Tibial nerve (tissue), 4 donors: ENCODE results near the gene PDX1. TPM values are rescaled to one million over a fixed set of nuclear protein-coding genes. Genes with fewer than 3 reads are reported as not detected.

Source experiments
- DNase-seq, 2 donors: peaks; one replicate each; pipeline ENCODE4 v3.0.0-alpha.2; 2019; ENCODE audit warnings: low spot score in 2 of 2
- H3K27ac ChIP-seq, 4 donors: fragments of 200-600 bp; sonication (generic) in 3 of 4; one replicate each; pipeline ENCODE4 v1.5.1; 2017 to 2019; ENCODE audit warnings: mild to moderate bottlenecking in 1 of 4
- H3K27me3 ChIP-seq, 2 donors: fragments of 200-600 bp; sonication (generic) in 1 of 2; one replicate each; pipeline versions ENCODE4 v1.5.1 to v1.6.0; 2017 to 2019
- H3K36me3 ChIP-seq, 3 donors: fragments of 200-600 bp; sonication (generic); one replicate each; pipeline ENCODE4 v1.5.1; 2018 to 2019
- H3K4me1 ChIP-seq, 4 donors: fragments of 200-600 bp; sonication (generic) in 3 of 4; one replicate each; pipeline ENCODE4 v1.5.1; 2017 to 2019
- H3K4me3 ChIP-seq, 4 donors: fragments of 200-600 bp; sonication (generic) in 3 of 4; one replicate each; pipeline ENCODE4 v1.5.1; 2017 to 2019; ENCODE audit warnings: mild to moderate bottlenecking in 1 of 4, moderate library complexity in 1 of 4
- H3K9me3 ChIP-seq, 4 donors: fragments of 200-600 bp; sonication (generic) in 3 of 4; one replicate each; pipeline ENCODE4 v1.5.1; 2017 to 2019
- EP300 ChIP-seq, 2 donors: sonication (generic); formaldehyde crosslinking; IDR thresholded peaks; one replicate each; pipeline ENCODE4 v1.6.1; 2017; ENCODE audit warnings: antibody characterized with exemption in 2 of 2, mild to moderate bottlenecking in 1 of 2
- POLR2A ChIP-seq, 2 donors: fragments of 450-650 bp; IDR thresholded peaks; one replicate each; pipeline ENCODE4 v1.6.1; 2017; ENCODE audit warnings: antibody characterized with exemption in 2 of 2, mild to moderate bottlenecking in 2 of 2, moderate library complexity in 2 of 2
- WGBS, 2 donors: methylation state at CpG; one replicate each; pipeline ENCODE4 v1.1.5; 2018; 5-methylcytosine and 5-hydroxymethylcytosine counted together
- total RNA-seq, 4 donors: library from RNA; depleted of rRNA; stranded (reverse); fragments of >200 nt; gene quantifications; one replicate each; pipeline ENCODE4 v1.1.0, GENCODE V29; 2016
- TF ChIP-seq, protein P1 (sequence below), 5 experiments: fragments of 200-600 bp in 3 of 5; fragments of 450-650 bp in 2 of 5; sonication (generic) in 3 of 5; IDR thresholded peaks; one replicate each; pipeline ENCODE4 v1.5.1; 2016 to 2019; ENCODE audit warnings: antibody characterized with exemption in 5 of 5, mild to moderate bottlenecking in 3 of 5, moderate library complexity in 2 of 5

Gene PDX1
- total RNA-seq, 4 donors from 2014 or later, result 0.30 TPM; not detected in 3

DNA sequence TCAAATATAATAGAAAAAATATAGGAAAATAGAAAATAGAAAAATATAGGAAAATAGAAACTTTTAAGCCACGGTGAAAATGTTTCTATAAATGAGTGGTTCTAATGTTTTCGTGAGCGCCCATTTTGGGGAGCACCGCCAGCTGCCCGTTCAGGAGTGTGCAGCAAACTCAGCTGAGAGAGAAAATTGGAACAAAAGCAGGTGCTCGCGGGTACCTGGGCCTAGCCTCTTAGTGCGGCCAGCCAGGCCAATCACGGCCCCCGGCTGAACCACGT, 204 bp upstream of the PDX1 start:
- Histone ChIP-seq H3K9me3 (no peaks in the 10 kb centered on the region), H3K27me3 (peaks cover 0 to 99% of the 10 kb centered on the region in 2 donors), H3K4me3 (peak overlapping the region in 3 of 4 donors; percentile 21 to 45 (median 23)), H3K36me3 (no peaks in the 10 kb centered on the region), H3K4me1 (peaks cover 0 to 67% (median 37%) of the 10 kb centered on the region in 4 donors), H3K27ac (no peak overlapping the region)
- no peak for DNase-seq
- WGBS, 2 donors, result 3 to 5% methylated on average over 11 of the region's 11 CpGs
- TF ChIP-seq POLR2A (IDR thresholded peaks at IDR 0.05), result no peak
- TF ChIP-seq EP300 (IDR thresholded peaks at IDR 0.05), result no peak
- TF ChIP-seq, protein P1, sequence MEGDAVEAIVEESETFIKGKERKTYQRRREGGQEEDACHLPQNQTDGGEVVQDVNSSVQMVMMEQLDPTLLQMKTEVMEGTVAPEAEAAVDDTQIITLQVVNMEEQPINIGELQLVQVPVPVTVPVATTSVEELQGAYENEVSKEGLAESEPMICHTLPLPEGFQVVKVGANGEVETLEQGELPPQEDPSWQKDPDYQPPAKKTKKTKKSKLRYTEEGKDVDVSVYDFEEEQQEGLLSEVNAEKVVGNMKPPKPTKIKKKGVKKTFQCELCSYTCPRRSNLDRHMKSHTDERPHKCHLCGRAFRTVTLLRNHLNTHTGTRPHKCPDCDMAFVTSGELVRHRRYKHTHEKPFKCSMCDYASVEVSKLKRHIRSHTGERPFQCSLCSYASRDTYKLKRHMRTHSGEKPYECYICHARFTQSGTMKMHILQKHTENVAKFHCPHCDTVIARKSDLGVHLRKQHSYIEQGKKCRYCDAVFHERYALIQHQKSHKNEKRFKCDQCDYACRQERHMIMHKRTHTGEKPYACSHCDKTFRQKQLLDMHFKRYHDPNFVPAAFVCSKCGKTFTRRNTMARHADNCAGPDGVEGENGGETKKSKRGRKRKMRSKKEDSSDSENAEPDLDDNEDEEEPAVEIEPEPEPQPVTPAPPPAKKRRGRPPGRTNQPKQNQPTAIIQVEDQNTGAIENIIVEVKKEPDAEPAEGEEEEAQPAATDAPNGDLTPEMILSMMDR (IDR thresholded peaks at IDR 0.05), result no peak

DNA sequence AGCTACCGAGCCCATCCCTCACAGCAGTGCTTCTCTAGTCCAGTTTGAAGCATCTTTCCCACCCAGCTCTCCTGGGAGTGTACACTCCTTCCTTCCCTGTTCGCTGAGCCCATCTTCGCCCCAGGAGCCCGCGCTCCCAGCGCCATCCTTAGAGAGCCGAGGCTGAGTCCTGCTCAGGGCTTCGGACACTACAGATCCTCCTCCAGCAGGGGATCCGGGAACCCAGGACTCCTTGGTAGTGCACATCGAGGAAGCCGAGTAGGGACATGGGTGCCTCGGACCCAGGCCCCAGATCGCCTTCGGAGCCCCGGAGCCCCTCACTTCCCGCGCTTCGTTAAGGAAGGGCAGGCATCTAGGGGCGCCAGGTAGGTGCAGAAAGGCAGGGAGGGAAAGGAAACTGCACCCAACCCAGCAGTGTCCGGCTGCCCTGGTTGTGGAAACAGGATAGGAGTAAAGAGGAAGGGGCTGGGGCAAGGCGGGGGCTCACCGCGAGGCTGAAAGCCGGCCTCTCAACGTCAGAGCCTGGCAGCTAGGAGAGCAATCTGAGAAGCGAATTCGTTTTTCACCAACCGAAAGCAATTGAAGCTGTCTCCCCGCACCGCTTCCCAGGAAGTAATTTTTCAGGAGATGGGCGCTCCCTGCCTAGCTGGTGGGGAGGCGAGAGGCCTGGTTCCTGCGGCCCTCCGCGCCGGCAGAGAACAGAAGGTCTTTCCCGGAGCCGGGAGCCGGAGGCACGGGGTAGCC, 1.0 kb downstream of the PDX1 start:
- H3K27ac ChIP-seq, result no peak overlapping the region
- TF ChIP-seq EP300 (IDR thresholded peaks at IDR 0.05) (no peak), POLR2A (IDR thresholded peaks at IDR 0.05) (no peak)
- TF ChIP-seq, protein P1 (IDR thresholded peaks at IDR 0.05), result no peak
- H3K4me3 ChIP-seq, result peak overlapping the region; percentile 11 to 45 (median 35)
- WGBS, 2 donors, result 2 to 3% methylated on average over 32 to 38 of the region's 40 CpGs
- no peak for DNase-seq
- H3K27me3 ChIP-seq, result peaks cover 0 to 100% of the 10 kb centered on the region in 2 donors
- H3K36me3 ChIP-seq, result no peaks in the 10 kb centered on the region
- no peaks in the 10 kb centered on the region for H3K9me3 ChIP-seq
- peaks cover 0 to 69% (median 37%) of the 10 kb centered on the region in 4 donors for H3K4me1 ChIP-seq

DNA sequence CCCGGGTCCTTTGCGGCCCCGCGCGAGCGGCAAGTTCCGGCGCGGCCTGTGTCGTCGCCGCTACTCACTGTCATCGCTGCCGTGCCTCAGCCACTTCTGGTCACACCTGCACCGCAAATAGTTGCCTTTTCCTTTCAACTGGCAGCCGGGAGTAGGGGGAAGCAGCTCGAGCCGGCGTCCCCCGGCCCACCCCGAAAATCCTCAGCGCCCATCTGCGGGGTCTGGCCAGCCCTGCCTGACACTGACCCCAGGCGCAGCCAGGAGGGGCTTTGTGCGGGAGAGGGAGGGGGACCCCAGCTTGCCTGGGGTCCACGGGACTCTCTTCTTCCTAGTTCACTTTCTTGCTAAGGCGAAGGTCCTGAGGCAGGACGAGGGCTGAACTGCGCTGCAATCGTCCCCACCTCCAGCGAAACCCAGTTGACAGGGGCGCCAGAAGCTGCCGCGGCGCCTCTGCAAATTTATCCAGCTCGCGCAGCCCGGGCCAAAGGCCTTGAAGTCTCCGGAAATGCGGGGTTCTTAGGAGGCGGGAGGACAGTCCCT, 1.7 kb downstream of the PDX1 start:
- no peak for DNase-seq
- Histone ChIP-seq H3K4me3 (peak overlapping the region; percentile 11 to 45 (median 35)), H3K27me3 (peaks cover 0 to 100% of the 10 kb centered on the region in 2 donors), H3K27ac (no peak overlapping the region), H3K9me3 (no peaks in the 10 kb centered on the region), H3K4me1 (peaks cover 0 to 71% (median 37%) of the 10 kb centered on the region in 4 donors), H3K36me3 (no peaks in the 10 kb centered on the region)
- TF ChIP-seq, protein P1 (IDR thresholded peaks at IDR 0.05), result no peak
- TF ChIP-seq EP300 (IDR thresholded peaks at IDR 0.05), result no peak
- no peak for TF ChIP-seq POLR2A (IDR thresholded peaks at IDR 0.05)
- 2 to 3% methylated on average over 26 to 28 of the region's 41 CpGs for WGBS, 2 donors

DNA sequence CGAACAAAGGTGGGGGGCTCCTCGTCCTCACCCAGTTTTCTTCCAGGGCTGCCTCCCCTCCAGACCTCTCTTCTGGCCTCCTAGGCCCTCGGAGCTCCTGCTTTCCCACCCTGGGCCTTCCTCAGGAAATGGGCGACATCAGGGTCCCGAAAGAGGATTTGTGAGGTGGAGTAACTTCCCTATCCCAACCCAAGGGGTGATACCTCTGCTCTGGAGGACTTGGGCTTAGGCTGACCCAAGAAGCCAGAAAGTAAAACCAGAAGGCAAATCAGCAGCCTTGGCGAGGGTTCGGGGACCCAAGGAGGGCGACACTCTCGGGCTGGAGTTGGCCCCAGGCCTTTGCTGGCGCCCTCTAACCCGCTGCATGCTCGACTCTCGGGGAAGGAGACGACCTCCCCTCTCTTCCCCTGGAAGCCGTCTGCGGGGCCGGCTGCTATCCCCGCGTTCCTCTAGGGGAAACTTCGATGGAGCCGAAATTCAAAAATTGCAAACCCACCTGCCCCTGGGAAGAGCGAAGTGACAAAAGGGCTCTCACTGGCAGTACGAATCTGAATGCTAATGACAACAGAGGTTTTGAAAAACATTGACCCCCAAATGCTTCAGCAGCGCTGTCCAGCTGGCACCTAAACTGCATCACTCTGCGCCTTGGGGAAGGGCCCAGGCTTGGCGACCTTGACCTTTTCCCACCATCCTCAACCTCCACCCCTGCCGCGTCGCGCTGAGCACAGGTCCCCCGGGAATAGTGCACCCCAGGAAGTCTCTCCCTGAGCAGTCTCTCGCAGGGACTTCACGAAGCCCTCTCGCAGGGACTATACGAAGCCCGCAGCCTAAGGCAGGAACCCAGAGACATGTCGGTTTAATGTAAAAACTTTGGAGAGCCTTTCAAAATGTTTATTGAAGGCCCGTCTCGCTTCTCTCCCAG, 2.4 kb downstream of the PDX1 start:
- Histone ChIP-seq H3K9me3 (no peaks in the 10 kb centered on the region), H3K4me3 (no peak overlapping the region), H3K4me1 (peaks cover 0 to 74% (median 33%) of the 10 kb centered on the region in 4 donors), H3K27me3 (peaks cover 0 to 100% of the 10 kb centered on the region in 2 donors), H3K27ac (no peak overlapping the region), H3K36me3 (no peaks in the 10 kb centered on the region)
- TF ChIP-seq, protein P1 (IDR thresholded peaks at IDR 0.05), result no peak
- TF ChIP-seq POLR2A (IDR thresholded peaks at IDR 0.05), result no peak
- no peak for TF ChIP-seq EP300 (IDR thresholded peaks at IDR 0.05)
- no peak for DNase-seq
- 9 to 10% methylated on average over 37 to 39 of the region's 39 CpGs for WGBS, 2 donors
